K562 (cell line): ENCODE measurements around the gene GLTP. TPM values are rescaled to one million over a fixed set of nuclear protein-coding genes. Genes with fewer than 3 reads are reported as not detected.

ENCODE experiments used
- ADNP ChIP-seq: fragments of 200-800 bp; sonication (Bioruptor generic); IDR thresholded peaks from 2 replicates; pipeline ENCODE4 v1.6.1; 2016; ENCODE audit warnings: missing genetic modification characterization, missing compliant biosample characterization
- CEBPB ChIP-seq: fragments of 450-650 bp; IDR thresholded peaks from 2 replicates; pipeline ENCODE4 v1.6.1; 2016; ENCODE audit warnings: missing genetic modification characterization, missing compliant biosample characterization
- CREB5 ChIP-seq: fragments of 250-450 bp; sonication (Bioruptor Pico); IDR thresholded peaks from 2 replicates; pipeline ENCODE4 v1.5.0; 2020; ENCODE audit warnings: mild to moderate bottlenecking
- CREBBP ChIP-seq: IDR thresholded peaks from one replicate; pipeline ENCODE4 v1.6.1; 2012; ENCODE audit warnings: low read depth, mild to moderate bottlenecking, control low read depth, inconsistent platforms, low read length
- ELF2 ChIP-seq: fragments of 250-450 bp; sonication (Bioruptor Pico); IDR thresholded peaks from 2 replicates; pipeline ENCODE4 v1.5.0; 2021; ENCODE audit warnings: mild to moderate bottlenecking
- HMGN3 ChIP-seq: IDR thresholded peaks from 2 replicates; pipeline ENCODE4 v1.6.1; 2011; ENCODE audit warnings: borderline replicate concordance, low read depth, mild to moderate bottlenecking, mixed read lengths, low read length; ENCODE audit not compliant: insufficient read length; ENCODE audit errors: extremely low read depth
- MCM3 ChIP-seq: fragments of 450-650 bp; IDR thresholded peaks from 2 replicates; pipeline ENCODE4 v1.6.1; 2016
- PATZ1 ChIP-seq: fragments of 250-450 bp; sonication (Bioruptor Pico); IDR thresholded peaks from 2 replicates; pipeline ENCODE4 v1.5.0; 2020; ENCODE audit warnings: mild to moderate bottlenecking, borderline replicate concordance
- PREB ChIP-seq: sonication (generic); formaldehyde crosslinking; IDR thresholded peaks from 2 replicates; pipeline ENCODE4 v1.8.1; 2023; ENCODE audit warnings: mild to moderate bottlenecking, missing genetic modification reagents
- SFPQ ChIP-seq: fragments of 200-400 bp; formaldehyde crosslinking; IDR thresholded peaks from 2 replicates; pipeline ENCODE4 v1.6.1; 2017; ENCODE audit warnings: mild to moderate bottlenecking, low read depth, low read length, moderate library complexity
- SRSF3 ChIP-seq: fragments of 200-400 bp; formaldehyde crosslinking; IDR thresholded peaks from 2 replicates; pipeline ENCODE4 v1.6.1; 2016; ENCODE audit warnings: mild to moderate bottlenecking, low read length, moderate library complexity; ENCODE audit not compliant: insufficient read depth
- TAF1 ChIP-seq: IDR thresholded peaks from 2 replicates; pipeline ENCODE4 v1.6.1; 2011; ENCODE audit warnings: mild to moderate bottlenecking, low read length, moderate library complexity; ENCODE audit not compliant: insufficient read depth, control insufficient read depth, severe bottlenecking; ENCODE audit errors: extremely low read depth
- ZC3H4 ChIP-seq: sonication (generic); formaldehyde crosslinking; IDR thresholded peaks from 2 replicates; pipeline ENCODE4 v1.9.0; 2021; ENCODE audit warnings: missing genetic modification reagents, borderline replicate concordance
- ZNF274 ChIP-seq: IDR thresholded peaks from 2 replicates; pipeline ENCODE4 v1.6.1; 2011; ENCODE audit warnings: low read depth, mild to moderate bottlenecking, low read length, moderate library complexity, borderline replicate concordance
- ZNF384 ChIP-seq: IDR thresholded peaks from 2 replicates; pipeline ENCODE4 v1.6.1; 2012; ENCODE audit warnings: low read depth, low read length, improper control_type of control experiment
- ZNF449 ChIP-seq: fragments of 250-450 bp; sonication (Bioruptor Pico); IDR thresholded peaks from 2 replicates; pipeline ENCODE4 v1.8.0; 2022; ENCODE audit warnings: moderate library complexity, mild to moderate bottlenecking, inconsistent platforms
- polyA plus RNA-seq, 8 experiments: library from polyadenylated mRNA; depleted of rRNA in 4 of 8; stranded (reverse) in 5 of 8; unstranded in 3 of 8; fragments of >200 nt; fragmentation: Nextera tagmentation in 2 of 8; fragmentation: Illumina TruSeq in 1 of 8; extraction: Ambion mirVana in 2 of 8; extraction: Trizol in 1 of 8; gene quantifications; 2 replicates each; pipeline versions ENCODE4 v1.2.1 to v1.2.3, GENCODE V29; 2011 to 2014; ENCODE audit warnings: inconsistent platforms in 1 of 8, missing spikeins in 1 of 8
- total RNA-seq, 7 experiments: library from RNA; depleted of rRNA in 6 of 7; stranded (reverse); fragments of >200 nt in 6 of 7; fragmentation: Illumina TruSeq in 2 of 7; extraction: Trizol in 2 of 7; gene quantifications; 2 replicates each; pipeline versions ENCODE4 v1.2.1 to v1.2.3, GENCODE V29; 2011 to 2021; ENCODE audit warnings: low replicate concordance in 1 of 7

GLTP gene
- total and polyA plus RNA-seq, 9 of the 15 experiments (the other 6 are each of a cell fraction or from before 2014, with no cell fraction given): 4.4 to 8.3 (median 6.1) TPM

GRCh38 chr12:109899783-109900751 lies 19.7 kb upstream of the GLTP start, which contains the start of gene TCHP (continued):
- no peak for TF ChIP-seq SRSF3
- TF ChIP-seq HMGN3: peak; percentile 53
- TF ChIP-seq PREB (CRISPR knock-in tag): no peak
- TF ChIP-seq MCM3: no peak
- no peak for TF ChIP-seq CEBPB (tag)
- no peak for TF ChIP-seq ELF2
- no peak for TF ChIP-seq ZNF274
- no peak for TF ChIP-seq PATZ1 (CRISPR knock-in tag)
- 0 out of 2 replicates have a peak, but pooled peaks have one; percentile 32 for TF ChIP-seq ZNF384
- TF ChIP-seq ZC3H4 (CRISPR knock-in tag): 0 out of 2 replicates have a peak, but pooled peaks have one; percentile 60
- no peak for TF ChIP-seq CREBBP
- no peak for TF ChIP-seq ADNP (tag)
- TF ChIP-seq SFPQ: no peak
- no peak for TF ChIP-seq CREB5 (CRISPR knock-in tag)
- TF ChIP-seq TAF1: peak; percentile 62
- TF ChIP-seq ZNF449 (CRISPR knock-in tag): no peak
